COLO668 (cell line): ENCODE data around the gene PPIB.

ENCODE experiments used
- DNase-seq: peaks from one replicate; lab custom pipeline; 2025; ENCODE audit not compliant: unreplicated experiment; lab: John Stamatoyannopoulos, UW

Gene PPIB

GRCh38 chr15:64162869-64163658 is at the start of gene PPIB:
TSS of gene PPIB (minus strand) at chr15:64163022. CDS start at chr15:64162986, 36 bp downstream.
- peak; percentile 99 for DNase-seq

- DNase-seq: no peak
Observed at GRCh38 chr15:64211696-64212095, 48.9 kb upstream of the PPIB start.

- DNase-seq: no peak
Observed at GRCh38 chr15:64210371-64210770, 47.5 kb upstream of the PPIB start.

GRCh38 chr15:64209680-64210334 is 47.0 kb upstream of the PPIB start:
- no peak for DNase-seq

GRCh38 chr15:64205202-64205601 is 42.4 kb upstream of the PPIB start:
- no peak for DNase-seq

DNA sequence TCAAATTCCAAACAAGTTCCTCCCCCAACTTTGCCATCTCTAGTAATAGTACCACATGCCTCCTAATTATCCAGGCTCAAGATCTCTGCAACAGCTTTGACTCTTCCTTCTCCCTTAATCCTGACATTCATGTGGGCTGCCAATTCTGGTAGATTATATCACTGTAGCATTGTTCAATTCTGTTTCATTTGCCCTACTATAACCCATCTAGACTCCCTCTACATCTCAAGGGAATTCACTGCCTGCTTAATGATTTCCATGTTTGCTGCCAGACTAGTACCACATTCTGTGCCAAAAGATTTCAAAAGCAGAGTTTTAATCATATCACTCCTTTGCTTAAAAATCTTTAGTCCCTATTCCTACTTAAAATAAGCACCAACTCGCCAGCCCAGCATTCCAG is 34.6 kb upstream of the PPIB start:
- no peak for DNase-seq

DNA sequence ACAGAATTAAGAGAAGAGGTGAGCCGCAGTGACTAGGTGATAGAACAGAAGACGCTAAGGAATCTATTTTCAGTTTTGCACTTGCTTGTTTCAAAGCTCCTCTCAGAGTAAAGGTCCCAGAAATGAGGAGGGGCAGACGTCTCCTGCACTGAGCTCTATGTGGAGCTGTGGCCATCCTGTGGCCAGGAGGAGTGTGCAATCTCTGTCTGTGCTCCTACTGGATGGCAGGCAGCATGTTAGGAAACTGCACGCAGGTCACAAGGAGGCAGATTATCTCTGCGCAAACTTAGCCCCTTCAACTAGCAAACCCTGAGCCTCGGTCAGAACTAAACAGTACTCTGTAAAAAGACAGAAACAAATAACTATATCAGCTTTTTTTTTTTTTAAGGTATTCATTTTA is 31.1 kb upstream of the PPIB start:
- DNase-seq: no peak

GRCh38 chr15:64191971-64192830 is 29.4 kb upstream of the PPIB start:
- DNase-seq: no peak

DNA sequence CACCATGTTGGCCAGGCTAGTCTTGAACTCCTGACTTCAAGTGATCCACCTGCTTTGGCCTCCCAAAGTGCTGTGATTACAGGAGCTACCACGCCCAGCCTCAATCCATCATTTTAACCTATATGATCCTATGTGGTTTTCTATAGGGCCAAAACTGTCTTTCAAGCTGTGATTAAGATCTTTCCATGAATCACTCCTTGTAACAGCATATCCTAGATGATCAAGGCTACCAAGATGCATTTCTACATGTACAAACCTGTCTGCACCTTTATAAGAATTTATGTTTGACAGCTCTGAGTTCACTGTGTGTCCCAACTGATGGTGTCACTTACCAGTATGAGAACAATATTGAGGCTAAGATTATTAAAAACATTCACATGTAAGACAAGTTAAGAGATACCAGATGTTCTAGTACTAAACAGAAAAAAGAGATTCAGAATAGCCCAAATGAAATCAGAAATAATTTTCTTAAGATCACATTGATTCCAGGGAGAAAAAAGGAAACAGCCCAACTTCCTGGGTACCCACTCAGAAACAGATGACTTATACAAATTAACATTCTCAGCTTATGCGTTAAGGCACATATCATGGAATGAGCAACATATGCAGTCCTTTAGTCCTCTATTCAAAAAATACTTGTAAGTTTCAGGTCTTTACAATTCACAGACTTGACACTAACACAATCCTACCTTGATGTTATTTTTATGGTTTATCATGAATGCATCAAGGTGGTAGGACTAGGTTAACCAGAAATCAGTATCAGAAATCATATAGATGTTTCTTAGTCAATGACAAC is 24.8 kb upstream of the PPIB start:
- DNase-seq: no peak

DNA sequence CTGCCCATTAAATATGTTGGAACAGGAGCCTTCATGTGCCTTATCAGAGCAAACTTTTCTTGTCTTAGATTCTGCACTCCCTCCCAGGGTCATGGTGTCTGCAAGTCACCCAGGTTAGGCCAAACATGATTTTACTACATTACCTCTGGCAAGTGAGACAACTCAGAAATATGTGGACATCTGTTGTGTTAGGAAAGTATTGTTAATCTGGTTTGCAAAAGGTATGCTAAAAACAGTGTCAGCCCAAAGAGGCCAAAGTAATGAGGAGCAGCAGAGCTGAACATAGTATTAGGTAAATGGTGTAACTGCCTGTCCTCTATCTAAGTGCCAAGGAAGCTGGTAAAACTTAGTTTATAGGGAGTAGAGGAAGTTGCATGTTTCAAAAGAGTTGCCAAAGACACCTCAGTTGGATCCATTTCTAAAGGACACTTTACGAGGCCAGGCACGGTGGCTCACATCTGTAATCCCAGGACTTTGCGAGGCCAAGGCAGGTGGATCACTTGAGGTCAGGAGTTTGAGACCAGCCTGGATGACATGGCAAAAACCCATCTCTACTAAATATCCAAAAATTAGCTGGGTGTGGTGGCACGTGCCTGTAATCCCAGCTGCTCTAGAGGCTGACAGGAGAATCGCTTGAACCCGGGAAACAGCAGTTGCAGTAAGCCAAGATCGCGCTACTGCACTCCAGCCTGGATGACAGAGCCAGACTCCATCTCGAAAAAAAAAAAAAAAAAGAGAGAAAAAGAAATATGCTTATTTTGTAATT is 22.5 kb upstream of the PPIB start:
- no peak for DNase-seq

DNA sequence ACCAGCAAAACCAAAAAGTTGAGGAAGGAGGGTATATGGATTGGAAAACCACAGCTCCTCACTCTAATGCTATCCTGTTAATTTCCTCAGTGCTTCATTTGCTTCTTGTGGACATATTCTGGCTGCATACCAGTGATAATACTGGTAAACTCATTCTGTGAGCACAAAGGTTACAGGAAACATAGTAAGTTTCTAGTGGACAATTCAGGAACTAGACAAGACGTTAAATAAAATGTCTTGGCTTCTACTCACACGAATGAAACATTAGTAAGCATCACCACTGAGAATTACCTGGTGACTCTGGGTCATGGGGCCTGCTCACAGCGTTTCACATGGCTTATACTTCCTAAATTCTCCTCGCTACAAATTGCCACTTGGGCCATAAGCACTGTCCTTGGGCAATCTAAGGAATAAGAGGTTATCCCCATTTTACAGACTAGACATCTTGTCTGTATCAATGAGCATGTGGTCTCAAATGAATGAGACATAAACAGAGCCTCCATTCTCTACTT is 20.1 kb upstream of the PPIB start:
- DNase-seq: no peak

DNA sequence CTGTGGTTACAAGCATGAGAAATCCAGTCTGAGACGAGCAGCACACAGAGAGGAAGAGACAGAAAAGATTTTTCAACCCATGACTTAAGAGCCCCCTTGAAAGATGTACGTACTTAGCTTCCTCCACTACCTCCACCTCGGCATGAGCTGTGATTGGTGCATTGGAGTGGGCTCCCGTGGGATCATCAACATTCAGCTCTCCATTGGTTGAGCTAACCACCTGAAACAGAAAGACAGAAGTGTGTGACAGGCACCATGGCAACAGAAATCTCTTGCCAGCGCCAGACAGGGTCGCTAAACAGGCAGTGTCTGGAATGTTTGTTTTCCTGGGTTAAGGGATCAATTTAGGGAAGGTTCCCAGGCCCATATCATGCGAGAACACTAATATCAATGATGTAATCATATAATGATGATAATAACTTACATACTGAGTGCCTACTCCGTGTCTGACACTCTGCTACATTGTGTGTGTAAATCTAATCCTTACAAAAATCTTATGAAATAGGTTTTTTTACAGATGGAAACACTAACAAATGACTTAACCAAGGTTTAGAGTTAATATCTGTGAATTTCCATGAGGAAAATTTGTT is 17.5 kb upstream of the PPIB start:
- no peak for DNase-seq

DNA sequence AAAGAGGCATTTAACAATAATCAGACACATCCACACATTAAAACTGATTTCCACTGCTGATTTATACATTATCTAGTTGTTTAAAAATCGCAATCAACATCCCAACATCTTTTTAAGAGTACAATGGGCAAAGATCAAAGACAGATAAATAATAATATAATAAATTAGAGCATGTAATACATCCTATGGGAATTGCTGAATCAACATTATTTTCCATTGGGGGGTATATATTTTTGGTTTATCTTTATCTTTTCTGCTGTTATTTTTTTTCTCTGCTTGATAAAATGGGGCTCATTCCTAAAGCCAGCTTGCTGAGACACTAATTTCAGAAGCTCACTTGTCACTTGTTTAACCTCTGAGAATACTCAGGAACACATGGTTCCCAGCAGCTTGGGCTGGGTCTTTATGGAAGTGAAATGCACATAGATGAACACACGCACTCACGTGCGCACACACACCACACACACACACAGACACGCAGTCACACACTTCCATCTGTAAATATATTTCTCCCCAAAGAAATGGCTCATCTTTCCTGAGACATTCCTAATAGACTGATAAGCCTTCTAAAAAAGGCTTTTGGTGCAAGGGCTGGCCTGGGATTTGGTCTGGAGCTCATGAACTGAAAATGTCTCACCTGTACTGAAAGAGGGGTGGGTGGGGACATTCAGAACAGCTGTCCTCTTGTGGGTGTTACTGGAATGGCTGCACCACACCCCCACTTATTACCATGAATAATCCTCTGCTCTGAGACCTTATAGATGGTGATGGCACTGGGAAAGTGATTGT is 3.5 kb upstream of the PPIB start:
- DNase-seq: no peak

- no peak for DNase-seq
Observed at GRCh38 chr15:64164436-64164835, 1.6 kb upstream of the PPIB start.

DNA sequence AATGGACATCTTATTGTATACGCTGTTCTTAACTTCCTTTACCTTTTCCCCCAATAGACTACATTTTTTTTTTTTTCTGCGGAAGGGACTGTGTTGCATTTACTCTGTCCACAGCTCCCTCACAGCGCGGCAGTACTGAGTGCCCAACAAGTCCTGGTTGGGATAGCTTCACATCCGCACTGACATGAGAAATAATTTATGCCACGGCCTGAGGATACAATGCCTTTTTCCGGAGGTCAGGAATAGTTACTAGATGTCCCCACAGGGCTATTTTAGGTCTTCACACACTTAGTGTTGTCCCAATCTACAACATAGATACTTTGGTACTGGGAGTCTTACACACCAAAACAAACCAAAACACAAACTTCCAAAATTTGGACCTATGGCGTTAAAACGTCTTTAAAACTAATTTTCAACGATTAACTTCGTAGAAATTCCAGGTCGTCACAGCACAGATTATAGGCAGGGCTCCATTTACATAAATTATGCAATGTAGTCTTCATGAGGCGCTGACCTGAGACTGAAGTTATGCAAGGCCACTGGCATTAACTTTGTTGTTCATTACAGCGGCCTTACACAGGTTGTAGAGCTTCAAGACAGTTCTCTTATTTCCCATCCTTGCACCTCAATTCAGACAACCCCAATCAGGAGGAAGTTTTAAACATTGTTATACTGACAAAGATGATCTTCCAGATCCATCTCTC is 989 bp upstream of the PPIB start:
- no peak for DNase-seq

GRCh38 chr15:64162478-64162868 is 349 bp downstream of the PPIB start:
- no peak for DNase-seq

DNA sequence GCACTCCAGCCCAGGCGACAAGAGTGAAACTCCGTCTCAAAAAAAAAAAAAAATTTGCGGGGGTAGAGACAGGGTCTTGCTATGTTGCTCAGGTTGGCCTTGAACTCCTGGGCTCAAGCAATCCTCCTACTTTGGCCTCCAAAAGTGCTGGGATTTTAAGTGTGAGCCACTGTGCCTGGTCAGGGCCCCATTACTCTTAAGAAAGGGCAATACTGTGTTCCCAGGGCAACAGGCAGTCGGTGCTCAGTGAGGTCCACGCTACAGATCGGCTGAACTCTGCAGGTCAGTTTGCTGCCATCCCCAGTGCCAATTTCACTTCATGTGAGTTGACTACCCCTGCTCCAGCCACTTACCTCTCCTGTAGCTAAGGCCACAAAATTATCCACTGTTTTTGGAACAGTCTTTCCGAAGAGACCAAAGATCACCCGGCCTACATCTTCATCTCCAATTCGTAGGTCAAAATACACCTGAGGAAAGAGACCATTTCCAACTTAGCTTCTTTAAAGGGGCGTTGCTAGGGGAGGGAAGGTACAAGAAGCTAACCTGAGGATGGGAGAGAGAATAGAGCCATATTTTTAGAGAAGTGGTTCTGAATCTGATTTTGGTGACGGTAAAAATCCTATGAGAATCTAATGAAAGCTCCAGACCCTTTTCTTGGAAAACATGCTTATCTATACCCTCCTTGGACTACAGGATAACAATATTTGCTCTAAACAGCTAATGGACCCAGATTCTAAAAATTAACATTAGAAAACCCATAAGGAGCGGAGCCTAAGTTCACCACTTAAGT is 939 bp downstream of the PPIB start:
- DNase-seq: no peak
